ENCODE data around the gene FCSK. TPM values are rescaled to one million over a fixed set of nuclear protein-coding genes. Genes with fewer than 3 reads are reported as not detected.

Gene FCSK
- total and polyA plus RNA-seq, 2 of the 13 experiments (the other 11 are each of a cell fraction or from before 2014, with no cell fraction given) = 9.1 to 19.2 TPM

- TF ChIP-seq MAFF (IDR thresholded peaks at IDR 0.05; ENCODE audit: low read depth, low read length) (0 out of 2 replicates have a peak, but pooled peaks have one; percentile 32), ZNF33B (CRISPR knock-in tag; IDR thresholded peaks at IDR 0.05) (0 out of 2 replicates have a peak, but pooled peaks have one; percentile 24), PRDM4 (CRISPR knock-in tag; IDR thresholded peaks at IDR 0.05; ENCODE audit: borderline replicate concordance) (no peak), IKZF1 (IDR thresholded peaks at IDR 0.05) (no peak), SP4 (CRISPR knock-in tag; IDR thresholded peaks at IDR 0.05) (no peak), ZNF382 (CRISPR knock-in tag; IDR thresholded peaks at IDR 0.05; ENCODE audit: borderline replicate concordance) (no peak), PHF20 (CRISPR knock-in tag; IDR thresholded peaks at IDR 0.05) (peak; percentile 52; the same call in 1 of the 2 replicates), NCOA1 (CRISPR knock-in tag; IDR thresholded peaks at IDR 0.05) (peak; percentile 7; the same call in 1 of the 2 replicates), ZMYM2 (CRISPR knock-in tag; IDR thresholded peaks at IDR 0.05) (0 out of 2 replicates have a peak, but pooled peaks have one; percentile 46), ZNF75D (CRISPR knock-in tag; IDR thresholded peaks at IDR 0.05; ENCODE audit: borderline replicate concordance) (0 out of 2 replicates have a peak, but pooled peaks have one; percentile 6), MAFK (conservative IDR thresholded peaks at IDR 0.05 in 1 of 2, IDR thresholded peaks at IDR 0.05 in 1 of 2; ENCODE audit: low read length in 2 of 2) (peak in 1 of 2 experiments; percentile 46; a peak in 2 of 4 replicates), ZNF510 (CRISPR knock-in tag; IDR thresholded peaks at IDR 0.05; ENCODE audit: low read depth) (peak; percentile 81; the same call in 1 of the 2 replicates), ZBTB43 (CRISPR knock-in tag; conservative IDR thresholded peaks at IDR 0.05) (no peak)
- TF ChIP-seq, protein P1, sequence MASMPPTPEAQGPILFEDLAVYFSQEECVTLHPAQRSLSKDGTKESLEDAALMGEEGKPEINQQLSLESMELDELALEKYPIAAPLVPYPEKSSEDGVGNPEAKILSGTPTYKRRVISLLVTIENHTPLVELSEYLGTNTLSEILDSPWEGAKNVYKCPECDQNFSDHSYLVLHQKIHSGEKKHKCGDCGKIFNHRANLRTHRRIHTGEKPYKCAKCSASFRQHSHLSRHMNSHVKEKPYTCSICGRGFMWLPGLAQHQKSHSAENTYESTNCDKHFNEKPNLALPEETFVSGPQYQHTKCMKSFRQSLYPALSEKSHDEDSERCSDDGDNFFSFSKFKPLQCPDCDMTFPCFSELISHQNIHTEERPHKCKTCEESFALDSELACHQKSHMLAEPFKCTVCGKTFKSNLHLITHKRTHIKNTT (CRISPR knock-in tag; IDR thresholded peaks at IDR 0.05) = no peak
- TF ChIP-seq, protein P2, sequence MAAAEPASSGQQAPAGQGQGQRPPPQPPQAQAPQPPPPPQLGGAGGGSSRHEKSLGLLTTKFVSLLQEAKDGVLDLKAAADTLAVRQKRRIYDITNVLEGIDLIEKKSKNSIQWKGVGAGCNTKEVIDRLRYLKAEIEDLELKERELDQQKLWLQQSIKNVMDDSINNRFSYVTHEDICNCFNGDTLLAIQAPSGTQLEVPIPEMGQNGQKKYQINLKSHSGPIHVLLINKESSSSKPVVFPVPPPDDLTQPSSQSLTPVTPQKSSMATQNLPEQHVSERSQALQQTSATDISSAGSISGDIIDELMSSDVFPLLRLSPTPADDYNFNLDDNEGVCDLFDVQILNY (CRISPR knock-in tag; conservative IDR thresholded peaks at IDR 0.05) = no peak
These were observed 26.6 kb upstream of the FCSK start (continued) for GRCh38 chr16:70427786-70428177.

Measured in HepG2 (cell line).